Right lobe of liver (tissue), 4 donors: Measurements from ENCODE around the gene OCLN.

Source experiments
- CTCF ChIP-seq, 4 donors: fragments of 200-600 bp in 3 of 4; fragments of 450-650 bp in 1 of 4; IDR thresholded peaks; one replicate each; pipeline versions ENCODE4 v1.5.1 to v1.8.0; 2016 to 2022; ENCODE audit warnings: antibody characterized with exemption in 4 of 4, mild to moderate bottlenecking in 2 of 4
- POLR2A ChIP-seq: fragments of 450-650 bp; IDR thresholded peaks from one replicate; pipeline ENCODE4 v1.6.1; 2017; ENCODE audit warnings: antibody characterized with exemption, mild to moderate bottlenecking
- donor health status: DM: no; HTN: no; CAD: no.
- donor health status: DM: no; HTN: no; CAD: no.
- donor health status: DM: no; HTN: yes; CAD: no.

GRCh38 chr5:69449511-69449910 lies 43.1 kb upstream of the OCLN start:
- TF ChIP-seq CTCF (IDR thresholded peaks at IDR 0.05) (no peak), POLR2A (no peak)
